ENCODE results near the gene MBOAT1.

DNA sequence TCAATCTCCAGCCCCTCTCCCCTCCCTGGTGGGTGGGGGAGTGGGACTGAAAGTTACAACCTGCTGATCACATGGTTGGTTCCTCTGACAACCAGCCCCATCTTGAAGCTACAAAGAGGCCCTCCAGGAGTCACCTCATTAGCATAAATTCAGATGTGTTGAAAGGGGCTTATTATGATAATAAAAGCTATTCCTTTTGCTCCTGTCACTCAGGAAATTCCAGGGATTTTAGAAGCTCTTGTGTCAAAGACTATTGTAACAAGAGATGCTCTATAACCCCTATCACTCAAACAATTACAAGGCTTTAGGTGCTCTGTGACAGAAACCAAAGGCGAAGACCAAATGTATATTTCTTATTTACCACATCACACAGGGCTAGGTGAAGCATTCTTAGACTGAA is 30.1 kb upstream of the MBOAT1 start:
- TF ChIP-seq POLR2A (IDR thresholded peaks at IDR 0.05) (no peak), CTCF (IDR thresholded peaks at IDR 0.05 in 4 of 5, conservative IDR thresholded peaks at IDR 0.05 in 1 of 5) (no peak)

Data from gastrocnemius medialis (tissue), 4 donors.